Measurements from ENCODE around the gene C1QTNF2.

Gene C1QTNF2

DNA sequence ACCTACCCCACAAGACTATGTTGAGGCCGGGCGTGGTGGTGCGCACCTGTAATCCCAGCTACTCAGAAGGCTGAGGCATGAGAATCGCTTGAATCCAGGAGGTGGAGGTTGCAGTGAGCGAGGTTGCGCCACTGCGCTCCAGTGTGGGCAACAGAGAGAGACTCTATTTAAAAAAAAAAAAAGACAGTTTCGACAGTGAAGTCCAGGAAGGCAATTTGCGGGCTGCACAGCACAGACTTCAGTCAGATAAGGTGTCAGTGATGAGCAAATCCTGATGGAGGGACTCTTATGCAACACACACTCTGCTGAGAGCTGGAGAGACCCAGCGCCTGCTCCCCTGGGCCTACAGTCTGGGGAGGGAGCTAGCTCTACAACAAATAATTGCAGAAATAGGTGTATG is 72.2 kb downstream of the C1QTNF2 start:
- DNase-seq (ENCODE audit: low spot score), result no peak

DNA sequence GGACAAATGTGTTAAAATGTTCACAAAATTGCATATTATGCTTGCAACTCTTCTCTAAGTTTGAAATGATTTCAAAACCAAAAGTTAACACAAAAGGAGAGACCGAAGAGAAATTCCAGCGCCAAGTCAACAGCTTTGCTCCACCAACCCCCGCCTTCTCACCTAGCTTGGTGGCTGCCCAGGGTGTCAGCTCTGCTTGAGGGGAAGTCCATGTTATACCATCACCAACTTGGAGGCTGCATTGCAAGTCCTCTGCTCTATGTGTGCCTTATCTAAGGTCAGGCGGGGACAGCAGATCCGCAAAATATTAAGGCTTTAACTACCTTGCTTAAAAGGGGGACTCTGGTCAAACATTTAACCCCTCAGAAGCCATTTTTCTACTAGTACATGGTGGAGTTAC is 72.7 kb downstream of the C1QTNF2 start:
- no peak for DNase-seq (ENCODE audit: low spot score)

Measured in putamen (tissue), 1 donor.